AG09319 (cell line): Measurements from ENCODE around the gene MXD3.
"Not testable (repeated sequence)": the region's sequence is repeated elsewhere in the genome, so short reads cannot be mapped to it uniquely, and the experiment has no call there.

Experiments
- DNase-seq: peaks from one replicate; pipeline ENCODE4 v3.0.0-alpha.2; 2010; ENCODE audit warnings: low read depth; ENCODE audit errors: extremely low read depth
- CTCF ChIP-seq: IDR thresholded peaks from 2 replicates; pipeline ENCODE4 v1.5.1; 2011; ENCODE audit warnings: low read depth, mild to moderate bottlenecking, inconsistent platforms, low read length, moderate library complexity

The MXD3 gene

GRCh38 chr5:177269232-177269895 is 42.3 kb downstream of the MXD3 start:
- no peak for TF ChIP-seq CTCF
- DNase-seq: no peak

GRCh38 chr5:177265395-177265794 is 46.3 kb downstream of the MXD3 start:
- TF ChIP-seq CTCF: no peak
- DNase-seq: no peak

GRCh38 chr5:177264178-177264577 is 47.5 kb downstream of the MXD3 start:
- no peak for DNase-seq
- no peak for TF ChIP-seq CTCF

DNA sequence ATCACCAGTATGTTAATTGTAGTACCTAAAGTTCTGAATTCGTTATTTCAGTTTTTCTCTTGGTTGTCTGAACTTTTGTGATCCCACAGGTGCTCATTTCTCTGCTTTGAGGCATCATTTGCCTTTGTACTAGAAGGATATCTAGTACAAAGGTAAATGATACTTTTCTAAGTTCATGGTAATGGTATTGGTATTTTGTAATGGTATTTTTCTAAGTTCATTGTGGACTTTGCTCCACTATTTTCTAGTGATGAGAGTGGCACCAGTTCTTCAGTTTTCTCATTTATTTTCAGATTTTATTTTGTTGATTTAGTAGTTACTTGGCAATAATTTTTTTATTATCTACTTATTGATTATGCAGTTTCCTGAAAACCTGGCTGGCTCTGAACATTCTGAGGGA is 50.2 kb downstream of the MXD3 start:
- TF ChIP-seq CTCF: no peak
- no peak for DNase-seq

DNA sequence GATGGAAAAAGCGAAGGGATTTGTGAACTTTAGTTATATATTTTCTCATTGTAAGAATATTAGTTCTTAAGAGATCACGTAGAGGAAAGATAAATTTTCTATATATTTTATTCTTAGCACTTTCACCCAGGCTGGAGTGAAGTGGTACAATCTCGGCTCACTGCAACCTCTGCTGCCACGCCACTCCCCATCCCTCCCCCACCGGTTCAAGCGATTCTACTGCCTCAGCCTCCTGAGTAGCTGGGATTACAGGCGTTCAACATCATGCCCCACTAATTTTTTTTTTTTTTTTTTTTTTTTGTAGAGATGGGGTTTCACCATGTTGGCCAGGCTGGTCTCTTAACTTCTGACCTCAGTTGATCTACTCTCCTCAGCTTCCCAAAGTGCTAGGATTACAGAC is 50.7 kb downstream of the MXD3 start:
- no peak for DNase-seq
- TF ChIP-seq CTCF: no peak

DNA sequence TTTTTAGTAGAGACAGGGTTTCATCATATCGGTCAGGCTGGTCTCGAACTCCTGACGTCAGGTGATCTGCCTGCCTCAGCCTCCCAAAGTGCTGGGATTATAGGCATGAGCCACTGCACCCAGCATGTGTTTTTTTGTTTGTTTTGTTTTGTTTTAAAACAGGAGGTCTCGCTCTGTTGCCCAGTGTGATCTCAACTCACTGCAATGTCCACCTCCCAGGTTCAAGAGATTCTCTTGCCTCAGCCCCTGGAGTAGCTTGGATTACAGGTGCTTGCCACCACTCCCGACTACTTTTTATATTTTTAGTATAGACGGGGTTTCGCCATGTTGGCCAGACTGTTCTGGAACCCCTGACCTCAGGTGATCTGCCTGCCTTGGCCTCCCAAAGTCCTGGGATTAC is 53.0 kb downstream of the MXD3 start:
- not testable (repeated sequence) for DNase-seq
